Fibroblast of mammary gland (primary cell): ENCODE data around the gene NME3.

Experiments used
- DNase-seq: peaks from one replicate; pipeline ENCODE4 v3.0.0-alpha.2; 2010; ENCODE audit warnings: low read depth
- H3K4me3 ChIP-seq: 2 replicates; pipeline ENCODE4 v1.5.1; 2011; ENCODE audit warnings: low read depth, mild to moderate bottlenecking, low read length, moderate library complexity; ENCODE audit not compliant: control insufficient read depth
- TF ChIP-seq, protein P1 (sequence below): conservative IDR thresholded peaks from 2 replicates; pipeline ENCODE4 v1.5.1; 2011; ENCODE audit warnings: low read depth, low read length, inconsistent platforms; ENCODE audit not compliant: control insufficient read depth, insufficient read depth

NME3 gene

DNA sequence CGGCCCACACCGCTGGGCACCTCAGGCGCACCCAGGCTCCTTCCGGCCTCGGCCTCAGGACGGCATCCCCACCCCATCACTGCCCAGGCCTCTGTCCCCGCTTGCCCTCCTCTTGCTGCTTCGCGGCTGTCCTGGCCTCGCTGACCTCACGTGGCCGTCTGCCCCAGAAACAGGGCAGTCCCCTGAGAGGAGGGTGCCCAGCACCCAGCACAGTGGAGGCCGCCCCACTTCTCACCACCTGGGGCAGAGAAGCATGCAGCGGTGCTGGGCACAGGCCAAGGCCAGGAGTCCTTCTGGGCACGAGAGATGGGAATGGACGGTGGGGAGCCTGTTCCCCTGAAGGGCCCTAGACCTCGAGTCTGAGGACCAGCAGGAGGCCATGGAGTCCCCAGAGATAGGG lies 46.4 kb upstream of the NME3 start:
- H3K4me3 ChIP-seq, result no peak overlapping the region
- DNase-seq, result no peak
- TF ChIP-seq, protein P1, sequence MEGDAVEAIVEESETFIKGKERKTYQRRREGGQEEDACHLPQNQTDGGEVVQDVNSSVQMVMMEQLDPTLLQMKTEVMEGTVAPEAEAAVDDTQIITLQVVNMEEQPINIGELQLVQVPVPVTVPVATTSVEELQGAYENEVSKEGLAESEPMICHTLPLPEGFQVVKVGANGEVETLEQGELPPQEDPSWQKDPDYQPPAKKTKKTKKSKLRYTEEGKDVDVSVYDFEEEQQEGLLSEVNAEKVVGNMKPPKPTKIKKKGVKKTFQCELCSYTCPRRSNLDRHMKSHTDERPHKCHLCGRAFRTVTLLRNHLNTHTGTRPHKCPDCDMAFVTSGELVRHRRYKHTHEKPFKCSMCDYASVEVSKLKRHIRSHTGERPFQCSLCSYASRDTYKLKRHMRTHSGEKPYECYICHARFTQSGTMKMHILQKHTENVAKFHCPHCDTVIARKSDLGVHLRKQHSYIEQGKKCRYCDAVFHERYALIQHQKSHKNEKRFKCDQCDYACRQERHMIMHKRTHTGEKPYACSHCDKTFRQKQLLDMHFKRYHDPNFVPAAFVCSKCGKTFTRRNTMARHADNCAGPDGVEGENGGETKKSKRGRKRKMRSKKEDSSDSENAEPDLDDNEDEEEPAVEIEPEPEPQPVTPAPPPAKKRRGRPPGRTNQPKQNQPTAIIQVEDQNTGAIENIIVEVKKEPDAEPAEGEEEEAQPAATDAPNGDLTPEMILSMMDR, result no peak

DNA sequence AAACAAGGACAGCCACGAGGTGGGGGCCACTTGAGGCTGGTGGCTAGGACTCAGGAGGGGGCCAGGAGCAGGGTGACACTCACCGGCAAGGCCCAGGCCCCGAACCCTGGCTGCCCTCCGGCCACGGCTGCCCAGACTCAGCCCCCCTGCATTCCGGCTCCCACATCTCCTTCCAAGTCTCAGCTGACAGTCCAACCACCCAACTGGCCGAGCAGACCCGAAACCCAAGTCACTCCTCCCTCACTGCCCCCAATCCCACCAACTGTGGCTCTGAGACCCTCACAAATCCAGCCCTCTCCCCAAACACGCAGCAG lies 45.9 kb upstream of the NME3 start:
- no peak for DNase-seq
- TF ChIP-seq, protein P1, result no peak
- H3K4me3 ChIP-seq, result no peak overlapping the region

DNA sequence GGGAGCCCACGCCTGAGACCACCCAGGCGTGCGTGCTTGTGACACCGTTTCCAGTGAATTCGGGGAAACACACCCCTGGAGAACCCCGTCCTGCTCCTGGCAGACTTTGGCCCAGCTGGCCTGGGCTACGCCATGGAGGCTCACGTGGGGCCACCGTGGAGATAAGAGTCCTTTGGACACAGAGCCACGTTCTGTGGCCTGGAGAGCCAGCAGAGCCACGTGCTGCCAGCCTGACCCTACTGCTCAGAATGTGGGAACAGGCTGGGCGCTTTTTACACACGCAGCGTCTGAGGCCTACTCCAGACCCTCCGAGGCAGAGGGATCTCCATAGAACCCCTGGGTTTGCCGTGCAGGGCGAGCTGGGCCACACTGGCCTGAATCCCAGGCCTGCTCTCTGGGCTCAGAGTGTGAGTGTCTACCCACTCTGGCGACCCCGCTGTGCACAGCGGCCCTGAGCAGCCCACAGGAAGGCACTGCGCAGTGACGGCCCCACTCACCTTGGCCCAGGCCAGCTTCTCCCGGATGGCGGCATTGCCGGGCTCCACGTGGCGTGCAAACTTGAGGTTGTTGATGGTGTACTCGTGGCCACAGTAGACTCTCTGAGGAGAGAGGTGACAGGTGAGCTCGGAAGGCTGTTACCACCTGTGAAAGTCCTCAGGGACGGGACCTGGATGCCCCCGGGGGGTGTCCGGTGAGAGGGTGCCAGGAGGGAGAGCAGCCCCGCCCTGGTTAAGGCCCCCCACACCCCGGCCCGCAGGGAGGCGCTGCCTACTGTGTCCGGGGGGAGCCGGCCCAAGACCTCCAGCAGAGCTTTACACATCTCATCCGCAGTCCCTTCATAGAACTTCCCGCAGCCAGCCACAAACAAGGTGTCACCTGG lies 45.3 kb upstream of the NME3 start:
- no peak overlapping the region for H3K4me3 ChIP-seq
- TF ChIP-seq, protein P1, result no peak
- DNase-seq, result no peak

DNA sequence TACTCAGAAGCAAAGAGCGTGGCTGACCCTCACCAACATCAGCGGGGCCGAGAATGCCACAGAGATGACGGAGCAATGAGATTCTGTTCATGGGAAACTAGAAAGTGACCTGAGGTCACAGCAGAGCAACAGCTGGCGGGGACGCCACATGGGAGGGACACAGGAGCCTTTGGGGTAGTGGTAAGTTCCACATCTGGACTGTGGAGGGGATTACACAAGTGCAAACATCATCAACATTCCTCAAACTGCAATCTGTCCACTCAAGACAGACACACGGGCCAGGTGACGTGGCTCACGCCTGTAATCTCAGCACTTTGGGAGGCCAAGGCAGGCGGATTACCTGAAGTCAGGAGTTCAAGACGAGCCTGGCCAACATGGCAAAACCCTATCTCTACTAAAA lies 44.1 kb upstream of the NME3 start:
- no peak for DNase-seq
- H3K4me3 ChIP-seq, result no peak overlapping the region
- TF ChIP-seq, protein P1, result no peak

DNA sequence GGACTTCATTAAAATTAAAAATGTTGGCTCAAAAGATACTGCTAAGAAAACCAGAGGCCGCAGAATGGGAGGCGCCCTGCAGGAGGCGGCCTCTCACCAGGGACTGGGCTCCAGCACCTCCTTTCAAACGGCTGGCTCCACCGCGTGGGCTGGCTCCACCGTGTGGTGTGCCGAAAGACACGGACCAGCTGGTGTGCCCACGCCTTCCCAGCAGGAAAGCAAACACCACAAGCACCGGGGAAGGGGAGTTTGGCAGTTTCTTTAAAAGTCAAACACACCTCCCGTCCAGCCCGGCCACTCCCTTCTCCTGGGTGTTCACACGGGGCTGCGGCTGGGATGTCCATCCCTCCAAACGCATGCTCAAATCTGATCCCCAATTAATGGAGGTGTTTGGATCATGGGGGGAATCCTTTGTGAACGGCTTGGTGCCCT lies 41.4 kb upstream of the NME3 start:
- peak; percentile 73 for DNase-seq
- TF ChIP-seq, protein P1, result peak; percentile 51
- H3K4me3 ChIP-seq, result peak overlapping the region; percentile 1

DNA sequence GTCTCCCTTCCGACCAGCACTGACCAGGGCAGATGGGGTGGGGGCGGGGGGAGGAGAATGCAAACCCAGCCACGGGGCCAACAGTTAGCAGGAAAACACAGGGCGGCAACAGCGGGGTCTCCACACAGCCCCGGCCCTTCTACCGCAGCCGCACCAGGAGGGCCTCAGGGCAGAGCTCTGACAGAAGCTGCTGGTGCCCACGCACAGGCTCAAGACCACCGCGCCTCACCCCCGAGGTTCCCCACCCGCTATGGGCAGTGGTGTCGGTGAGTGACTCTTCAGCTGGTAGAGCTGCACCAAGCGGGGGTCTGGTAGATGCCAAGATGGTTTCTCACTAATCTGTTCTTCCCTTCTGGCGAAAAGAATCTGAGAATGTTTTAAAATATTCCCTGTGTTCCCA lies 39.2 kb upstream of the NME3 start:
- no peak overlapping the region for H3K4me3 ChIP-seq
- DNase-seq, result no peak
- TF ChIP-seq, protein P1, result no peak

DNA sequence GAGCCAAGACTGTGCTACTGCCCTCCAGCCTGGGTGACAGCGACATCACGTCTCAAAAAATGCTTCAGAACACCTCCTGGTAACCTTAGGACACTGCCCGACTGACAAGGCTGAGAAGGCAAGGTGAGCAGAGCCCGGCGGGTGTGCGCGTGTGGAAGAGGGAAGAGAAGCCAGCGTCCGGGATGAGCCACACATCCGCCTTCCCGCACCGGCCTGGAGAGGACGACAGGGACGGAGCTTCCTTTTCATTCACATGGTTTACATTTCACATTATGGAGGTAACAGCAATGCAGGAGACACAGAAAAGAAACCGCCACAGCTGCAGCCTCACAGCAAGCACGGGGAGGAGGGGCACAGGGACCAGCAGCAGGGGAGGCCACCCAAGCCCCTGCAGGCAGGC lies 38.8 kb upstream of the NME3 start:
- DNase-seq, result no peak
- TF ChIP-seq, protein P1, result no peak
- no peak overlapping the region for H3K4me3 ChIP-seq
